Middle frontal gyrus (tissue), 1 donor: ENCODE results near the gene CES2.

Experiments used
- DNase-seq: peaks from one replicate; pipeline ENCODE4 v3.0.0-alpha.2; 2015; ENCODE audit warnings: low spot score; ENCODE audit errors: extremely low spot score

Gene CES2

DNA sequence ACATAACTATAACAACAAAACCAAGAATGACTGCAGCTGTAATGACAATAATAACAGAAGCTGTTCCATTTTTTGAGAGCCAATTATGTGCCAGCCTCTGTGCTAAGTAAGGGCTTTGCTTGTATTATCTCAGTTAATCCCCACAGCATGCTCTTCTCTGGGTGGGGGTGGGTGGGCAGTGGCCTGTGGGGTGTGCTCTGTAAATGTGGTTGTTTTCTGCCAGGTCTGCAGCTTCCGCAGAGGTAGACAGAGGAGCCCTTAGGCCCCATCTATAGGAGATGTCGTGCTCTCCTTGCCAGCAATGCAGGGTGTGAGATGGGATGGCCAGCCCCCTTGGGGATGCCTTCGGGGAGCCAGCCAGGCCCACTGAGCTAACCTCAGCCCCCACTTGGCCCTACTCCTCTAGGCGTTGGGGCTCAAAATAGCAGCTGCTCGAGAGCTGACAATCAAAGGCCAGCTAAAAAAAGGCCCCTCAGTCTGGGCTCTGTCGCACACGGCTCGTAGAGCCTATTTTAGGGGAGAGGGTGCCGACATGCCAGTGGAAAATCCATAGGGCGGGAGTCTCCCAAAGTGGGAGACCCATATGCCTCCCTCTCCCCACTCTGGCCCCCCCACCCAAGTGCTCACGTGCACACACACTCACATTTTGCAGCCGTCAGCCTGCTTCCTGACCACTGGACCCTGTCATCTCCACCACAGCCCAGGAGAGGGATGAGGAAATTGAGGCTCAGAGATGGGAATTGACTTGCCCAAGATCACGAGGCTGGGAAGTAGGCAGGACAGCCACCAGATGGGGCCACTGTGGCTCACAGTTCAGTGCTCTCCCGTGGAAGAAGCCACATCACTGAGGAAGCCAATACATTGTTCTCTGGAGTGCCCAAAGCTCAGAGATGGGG lies 32.4 kb upstream of the CES2 start:
- no peak for DNase-seq

DNA sequence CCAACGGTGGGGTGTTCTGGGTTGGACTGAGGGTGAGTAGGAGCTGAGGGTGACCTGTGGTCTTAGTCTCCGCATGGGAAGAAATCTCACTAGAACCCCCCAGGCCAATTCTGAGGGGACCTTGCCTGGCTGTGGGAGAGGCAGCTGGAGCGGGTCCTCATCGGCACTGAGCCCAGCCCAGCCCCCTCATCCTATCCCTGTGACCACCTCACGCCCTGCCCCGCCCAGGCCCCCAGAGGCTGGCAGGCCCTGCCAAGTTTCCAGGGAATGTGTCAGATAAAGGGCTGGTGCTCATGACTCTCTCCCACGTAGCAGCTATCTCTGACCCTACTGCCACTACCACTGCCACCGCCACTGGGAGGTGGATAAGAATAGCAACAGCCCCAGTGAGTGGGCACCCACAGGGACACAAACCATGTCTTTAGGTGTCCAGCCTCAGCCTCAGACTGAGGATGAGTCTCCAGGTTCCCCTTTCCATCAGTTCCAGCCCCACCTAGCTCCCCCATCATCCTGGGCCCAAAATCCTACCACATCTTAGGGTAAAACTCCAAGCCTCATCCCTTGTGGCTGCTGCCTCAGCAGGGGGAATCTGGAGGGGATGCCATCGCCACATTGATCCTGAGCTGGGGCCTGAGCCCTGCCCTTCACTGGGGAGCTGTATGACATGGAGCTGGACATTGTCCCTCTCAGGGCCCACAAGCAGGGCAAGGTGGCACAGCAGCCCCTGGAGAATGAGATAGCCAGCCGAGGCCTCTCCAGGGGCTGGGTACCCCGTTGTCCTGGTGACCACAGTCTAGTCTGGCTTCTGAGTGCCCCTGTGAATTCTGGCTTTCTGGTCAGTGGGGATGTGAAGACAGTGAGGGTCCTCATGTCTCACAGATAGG lies 31.5 kb upstream of the CES2 start:
- DNase-seq, result no peak

DNA sequence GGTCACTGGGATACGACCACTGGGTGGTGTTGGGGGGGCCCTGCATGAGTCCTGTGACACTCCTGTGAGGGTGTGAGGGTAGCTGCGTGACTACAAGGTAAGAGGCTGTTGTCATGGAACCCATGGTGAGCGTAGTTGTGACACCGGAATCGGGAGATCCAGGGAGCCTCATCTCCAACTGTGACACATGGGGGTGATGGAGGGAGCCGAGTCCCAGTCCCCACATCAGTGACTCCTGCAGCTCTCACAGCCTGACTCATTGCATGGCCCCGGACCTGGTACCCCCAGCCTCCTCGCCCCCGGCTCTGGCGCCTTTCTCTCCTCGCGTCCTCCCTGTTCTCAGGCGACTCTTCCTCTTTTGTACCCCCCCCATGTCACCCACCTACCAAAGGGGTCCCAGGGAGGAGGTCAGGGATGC lies 30.9 kb upstream of the CES2 start:
- DNase-seq, result no peak

DNA sequence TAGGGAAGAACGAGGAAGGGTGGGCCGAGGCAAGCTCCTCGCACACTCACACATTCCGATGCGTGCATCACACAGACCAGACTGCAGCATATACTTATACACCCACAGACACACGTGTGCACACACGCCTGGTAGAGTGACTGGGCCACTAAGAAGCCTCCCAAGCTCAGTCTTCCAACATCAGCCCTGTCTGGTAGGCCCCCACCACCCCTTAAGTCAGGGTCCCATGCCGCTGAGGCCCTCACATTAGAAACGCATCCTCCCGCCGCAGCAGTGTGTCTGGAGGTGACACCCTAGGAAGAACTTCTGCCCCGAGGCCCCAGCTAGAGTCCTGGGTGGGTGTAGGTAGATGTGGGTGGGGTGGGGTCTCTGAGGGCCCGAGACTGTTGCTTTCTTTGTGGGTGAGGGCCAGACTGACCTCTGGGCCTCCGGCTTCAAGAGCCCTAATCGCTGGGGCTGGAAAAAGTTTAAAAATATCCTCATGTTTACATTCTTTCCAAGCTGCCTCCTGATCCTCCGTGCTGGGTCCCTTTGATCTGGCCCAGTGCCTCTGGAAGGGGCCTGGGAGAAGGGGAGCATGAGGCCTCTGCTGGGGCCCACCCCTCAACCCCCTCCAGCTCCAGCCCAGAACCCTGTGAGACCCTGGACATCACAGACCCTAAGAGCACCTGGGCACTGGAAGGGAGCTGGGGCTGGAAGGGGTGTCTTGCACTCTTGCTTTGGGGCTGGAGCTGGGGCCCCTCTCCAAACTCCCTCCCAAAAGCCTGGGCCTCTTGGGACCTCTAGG lies 30.3 kb upstream of the CES2 start:
- DNase-seq, result no peak

DNA sequence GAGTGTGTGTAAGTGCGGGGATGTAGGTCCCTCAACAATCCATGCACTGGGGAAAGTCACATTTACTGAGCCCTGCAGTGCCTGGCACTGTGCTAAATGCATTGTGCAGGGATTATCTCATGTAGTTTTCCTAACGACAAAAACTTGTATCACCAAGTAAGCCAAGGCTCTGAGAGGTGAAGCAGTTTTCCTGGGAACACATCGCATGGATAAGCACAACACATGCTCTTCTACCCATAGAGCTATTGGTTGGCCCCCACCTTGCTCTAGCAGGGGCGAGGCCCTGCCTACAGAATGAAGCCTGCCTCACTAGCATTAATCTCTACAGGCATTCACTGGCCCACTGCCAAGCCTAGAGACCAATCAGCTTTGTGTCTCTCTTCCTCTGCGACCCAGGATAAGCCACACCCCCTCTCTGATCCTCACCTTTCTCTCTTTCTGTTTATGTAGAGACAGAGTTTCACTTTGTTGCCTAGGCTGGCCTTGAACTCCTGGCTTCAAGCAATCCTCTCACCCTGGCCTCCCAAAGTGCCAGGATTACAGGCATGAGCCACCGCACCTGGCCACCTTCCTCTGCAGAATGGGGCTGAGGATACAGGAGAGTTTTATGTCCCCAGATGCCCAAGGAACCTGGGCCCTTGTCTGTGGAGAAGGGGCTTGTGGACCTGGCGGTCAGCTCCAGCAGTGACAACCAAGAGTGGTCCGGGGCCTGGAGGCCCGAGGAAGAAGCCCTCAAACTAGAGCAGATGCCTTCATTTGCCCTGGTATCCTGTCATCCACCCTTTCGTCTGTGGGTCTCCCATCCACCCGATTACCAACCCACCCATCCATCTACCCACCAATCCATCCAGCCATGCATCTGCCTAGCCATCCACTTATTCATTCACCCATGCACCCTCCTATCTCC lies 29.4 kb upstream of the CES2 start:
- no peak for DNase-seq

DNA sequence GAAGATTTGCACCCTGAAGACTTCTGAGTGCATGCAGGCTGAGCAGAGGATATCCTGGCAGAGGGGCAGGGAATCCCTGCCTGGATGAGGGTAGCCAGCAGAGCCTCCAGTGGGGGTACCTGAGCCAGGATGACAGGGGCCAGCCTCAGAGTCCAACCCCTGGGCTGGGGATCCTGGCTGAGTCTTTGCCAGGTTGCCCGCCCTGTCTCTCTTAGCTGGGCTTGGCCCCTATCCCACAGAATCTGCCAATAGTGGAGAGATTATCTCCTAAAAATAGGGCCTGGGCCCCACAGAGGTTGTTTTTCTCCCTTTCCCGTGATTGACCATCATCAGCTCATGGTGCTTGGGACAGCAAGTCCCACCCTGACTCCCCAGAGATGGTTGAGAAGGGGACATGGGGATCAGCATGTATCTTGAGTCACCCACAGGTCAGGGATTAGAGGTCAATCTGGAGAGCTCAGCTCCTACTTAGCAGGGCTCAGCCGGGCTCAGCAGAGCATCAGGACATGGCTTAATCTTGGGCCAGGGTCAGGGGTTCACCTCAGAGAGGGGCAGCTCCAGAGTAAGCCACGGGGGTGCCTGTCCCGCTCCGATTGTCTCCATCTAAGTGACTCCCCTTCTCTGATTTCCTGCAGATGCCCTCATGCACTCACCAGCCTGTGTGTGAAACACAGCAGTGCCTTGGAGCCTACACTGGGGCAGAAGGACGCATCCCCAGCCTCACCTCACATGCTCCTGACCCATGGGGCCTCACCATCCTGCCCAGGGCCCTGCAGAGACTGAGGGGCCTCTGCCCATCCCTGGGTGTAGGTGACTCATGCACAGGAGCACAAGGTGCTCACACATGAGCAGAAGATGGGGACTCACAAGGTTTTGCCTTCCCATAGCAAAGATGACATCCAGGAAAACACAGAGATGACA lies 28.1 kb upstream of the CES2 start:
- DNase-seq, result no peak

DNA sequence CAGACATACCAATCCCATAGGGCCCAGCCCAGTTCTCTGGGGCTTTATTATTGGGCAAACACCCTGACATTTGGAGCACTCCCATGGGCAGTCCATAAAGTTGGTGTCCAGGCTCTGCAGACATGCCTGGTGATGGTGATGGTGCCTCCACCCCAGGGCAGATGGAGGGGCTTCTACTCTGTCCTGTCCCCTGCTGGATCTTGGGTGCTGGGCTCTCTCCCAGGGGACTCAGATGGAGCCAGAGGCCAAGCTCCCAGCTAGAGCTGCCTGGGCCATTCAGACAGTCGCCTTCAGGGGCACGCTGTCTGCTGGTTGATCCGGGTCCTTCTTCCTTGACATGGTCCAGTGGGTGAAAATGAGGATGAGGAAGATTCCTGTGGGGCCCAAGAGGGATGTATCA lies 27.2 kb upstream of the CES2 start:
- DNase-seq, result no peak

DNA sequence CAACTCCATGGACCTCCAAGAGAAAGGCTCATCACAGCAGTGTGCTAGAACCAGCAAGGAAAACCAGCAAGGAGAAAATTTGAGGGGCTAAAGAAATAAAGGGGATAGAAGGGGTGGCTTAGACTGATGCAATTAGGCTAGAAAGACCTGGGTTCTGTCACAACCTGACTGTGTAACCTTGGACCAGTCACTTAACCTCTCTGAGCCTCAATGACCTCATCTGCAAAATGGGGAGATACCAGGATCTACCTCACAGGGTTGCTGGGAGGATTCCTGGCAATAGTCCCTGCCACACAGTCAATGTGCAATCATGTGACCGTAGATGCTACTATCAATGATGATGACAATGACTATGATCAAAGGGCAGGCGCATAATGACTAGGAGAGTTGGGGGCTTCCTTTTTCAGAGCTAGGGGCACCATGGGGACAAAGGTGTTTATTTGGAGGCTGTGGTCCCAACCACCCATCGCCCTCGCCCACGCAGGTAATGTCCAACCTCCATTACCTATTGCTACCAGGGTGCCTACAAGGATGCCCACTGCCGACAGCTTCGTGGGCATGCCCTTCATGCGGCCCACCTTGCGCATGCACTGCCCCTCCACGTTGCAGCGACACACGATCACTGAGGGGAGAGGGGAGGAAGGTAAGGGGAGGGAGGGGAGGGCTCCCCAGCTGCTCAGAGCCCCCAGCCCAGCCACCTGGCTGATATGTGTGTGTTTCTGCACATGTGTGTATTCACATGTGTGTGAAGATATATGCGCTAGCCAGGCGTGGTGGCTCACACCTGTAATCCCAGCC lies 26.4 kb upstream of the CES2 start:
- no peak for DNase-seq

DNA sequence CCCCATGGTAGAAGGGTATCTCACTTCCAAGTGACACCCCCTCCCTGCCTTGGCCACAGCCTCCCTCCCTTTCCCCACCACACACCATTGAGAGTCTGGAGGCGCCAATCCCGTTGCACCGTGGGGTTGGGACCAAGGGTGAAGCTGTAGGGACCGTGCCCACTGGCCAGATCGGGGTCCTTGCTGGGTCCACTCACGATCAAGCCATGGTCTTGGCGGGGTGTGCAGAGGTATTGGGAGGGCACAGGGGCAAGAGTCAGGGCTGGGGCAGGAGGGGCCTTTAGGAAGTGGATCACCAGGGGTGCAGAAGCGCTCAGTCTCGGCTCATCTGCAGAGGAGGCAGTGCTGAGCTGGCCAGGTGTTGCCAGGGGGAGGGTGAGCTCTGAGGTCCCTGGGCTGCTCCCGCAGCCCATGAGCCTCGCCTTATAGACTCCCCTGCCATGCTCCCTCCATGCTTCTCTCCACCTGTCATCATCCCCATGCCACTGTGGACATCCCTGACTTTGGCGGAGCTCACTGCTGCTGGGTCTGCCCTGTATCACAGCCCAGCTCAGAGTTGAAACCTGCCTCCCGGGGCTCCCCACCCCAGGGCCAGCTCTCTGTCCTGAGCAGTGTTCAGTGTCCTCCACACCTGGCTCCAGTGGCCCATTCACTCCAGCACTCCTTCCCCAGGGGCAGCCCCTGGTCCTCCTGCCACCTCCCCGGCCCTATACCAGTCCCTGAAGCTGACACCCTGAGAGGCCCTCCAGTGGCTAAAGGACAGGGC lies 25.0 kb upstream of the CES2 start:
- no peak for DNase-seq

DNA sequence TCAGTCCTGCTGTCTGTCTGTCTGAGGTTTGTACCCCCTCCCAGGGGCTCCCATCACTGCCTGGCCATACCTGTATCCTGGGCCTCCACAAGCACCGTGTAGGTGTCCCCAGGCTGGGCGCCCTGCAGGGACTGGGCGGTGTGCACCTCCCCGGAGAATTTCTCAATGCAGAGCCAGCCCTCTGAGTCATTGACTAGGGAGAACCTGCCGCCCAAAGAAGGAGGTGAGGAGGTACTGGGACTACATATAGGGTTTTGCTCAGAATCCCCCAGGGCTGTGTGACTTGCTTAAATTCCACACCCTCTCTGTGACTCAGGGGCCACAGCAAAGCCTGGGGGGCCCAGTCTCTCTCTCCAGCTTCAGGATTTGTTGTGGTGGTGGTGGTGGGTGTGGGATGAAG lies 24.2 kb upstream of the CES2 start:
- no peak for DNase-seq

DNA sequence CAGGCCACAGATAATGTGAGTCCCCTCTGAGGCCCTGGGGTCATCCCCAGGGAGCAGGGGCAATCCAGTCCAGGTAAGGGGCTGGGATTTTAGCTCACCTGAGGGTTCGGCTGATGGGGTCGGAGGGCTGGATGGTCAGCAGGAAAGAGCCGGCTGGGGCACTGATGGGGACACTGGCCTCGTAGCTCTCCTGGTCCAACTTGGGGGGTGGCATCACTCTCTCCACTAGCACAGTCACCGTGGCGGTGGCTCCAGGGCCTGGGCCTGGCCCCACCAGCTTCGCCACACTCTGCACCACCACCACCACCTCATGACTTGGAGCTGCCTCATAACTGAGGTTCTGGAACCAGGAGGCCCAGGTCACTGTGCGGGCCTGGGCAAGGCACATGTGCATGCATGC lies 23.5 kb upstream of the CES2 start:
- no peak for DNase-seq

DNA sequence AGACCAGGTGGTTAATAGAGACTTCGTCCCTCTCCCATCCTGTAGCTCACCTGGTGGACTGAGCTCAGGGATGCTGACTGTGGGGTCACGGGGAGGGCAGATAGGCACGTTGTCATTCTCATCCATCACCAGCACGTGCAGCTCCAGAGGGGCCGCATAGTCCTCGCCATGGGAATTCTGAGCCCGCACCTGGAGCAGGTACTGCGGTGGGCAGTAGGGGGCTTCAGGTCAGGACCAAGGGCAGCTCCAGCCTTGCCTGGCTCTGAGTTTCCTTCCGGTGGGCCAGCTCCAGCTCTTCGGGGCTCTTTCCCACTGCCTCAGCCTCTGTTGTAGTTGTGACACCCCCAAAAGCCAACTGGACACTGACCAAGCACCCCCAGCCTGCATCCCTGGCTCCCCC lies 22.2 kb upstream of the CES2 start:
- no peak for DNase-seq

DNA sequence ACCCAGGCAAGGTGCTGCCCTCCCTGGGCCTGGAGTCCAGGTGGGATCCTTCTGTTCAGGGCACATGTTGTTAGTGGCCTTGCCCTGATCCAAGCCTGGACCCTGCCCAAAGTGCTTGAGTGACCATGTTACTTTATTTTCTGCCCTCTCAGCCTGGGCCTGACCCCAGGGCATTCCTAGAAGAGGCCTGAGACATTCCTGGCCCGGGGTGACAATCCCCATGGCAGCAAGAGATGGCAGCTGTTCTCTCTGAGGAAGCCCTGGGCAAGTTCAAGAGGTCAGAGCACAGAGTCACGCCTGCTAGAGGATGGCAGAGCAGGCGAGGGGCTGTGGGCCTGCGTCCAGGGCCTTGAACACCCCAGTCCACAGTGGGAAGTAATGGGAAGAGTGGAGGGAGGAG lies 21.6 kb upstream of the CES2 start:
- no peak for DNase-seq

DNA sequence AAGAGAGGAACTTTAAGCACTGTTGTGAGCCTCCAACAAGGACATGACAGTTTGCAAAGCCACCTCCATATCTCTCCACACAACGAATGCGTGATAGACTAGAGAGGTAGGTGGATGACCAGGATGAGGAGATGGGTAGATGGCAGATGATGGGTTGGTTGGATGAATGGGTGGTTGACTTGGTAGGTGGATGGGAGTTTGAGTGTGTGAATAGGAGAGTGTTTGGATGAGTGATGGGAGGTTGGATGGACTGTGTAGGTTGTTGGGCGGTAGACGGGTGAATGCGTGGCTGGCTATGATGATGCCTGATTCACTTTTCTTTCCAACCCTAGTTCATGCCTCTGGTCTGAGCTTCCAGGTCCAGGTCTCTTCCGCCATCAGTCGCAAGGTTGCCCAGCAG lies 20.8 kb upstream of the CES2 start:
- no peak for DNase-seq

DNA sequence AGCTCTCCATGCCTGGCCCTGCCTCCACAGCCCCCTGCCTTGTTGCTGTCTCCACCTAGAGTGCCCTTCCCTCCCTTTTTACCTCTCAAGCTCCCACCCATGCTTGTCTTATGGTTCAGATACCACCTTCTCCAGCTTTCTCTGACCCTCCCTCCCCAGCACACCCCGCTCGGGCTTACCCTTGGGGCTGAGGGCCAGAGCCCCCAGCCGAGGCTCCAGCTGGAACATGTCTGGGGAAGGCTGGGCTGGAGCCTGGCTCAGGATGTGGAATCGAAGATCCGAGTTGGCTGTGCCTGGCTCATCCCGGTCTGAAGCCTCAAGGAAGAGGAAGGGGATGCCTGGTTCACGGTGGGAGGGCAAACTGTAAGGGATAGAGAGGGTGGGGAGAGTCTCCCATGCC lies 20.3 kb upstream of the CES2 start:
- no peak for DNase-seq

DNA sequence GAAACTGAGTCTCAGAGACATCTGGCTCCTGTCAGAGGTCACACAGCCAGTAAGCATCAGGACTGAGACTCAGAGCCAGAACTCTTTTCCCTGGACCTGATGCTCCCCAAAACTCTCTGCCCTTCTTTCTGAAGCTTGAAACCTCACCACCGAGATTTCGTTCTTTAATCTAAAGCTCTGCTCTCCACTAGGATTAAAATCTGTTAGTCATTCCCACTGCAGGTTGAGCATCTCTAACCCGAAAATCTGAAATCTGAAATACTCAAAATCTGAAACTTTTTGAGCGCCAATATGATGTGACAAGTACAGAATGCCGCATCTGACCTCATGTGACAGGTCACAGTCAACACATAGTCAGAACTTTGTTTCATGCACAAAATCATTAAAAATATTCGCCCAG lies 18.8 kb upstream of the CES2 start:
- no peak for DNase-seq

DNA sequence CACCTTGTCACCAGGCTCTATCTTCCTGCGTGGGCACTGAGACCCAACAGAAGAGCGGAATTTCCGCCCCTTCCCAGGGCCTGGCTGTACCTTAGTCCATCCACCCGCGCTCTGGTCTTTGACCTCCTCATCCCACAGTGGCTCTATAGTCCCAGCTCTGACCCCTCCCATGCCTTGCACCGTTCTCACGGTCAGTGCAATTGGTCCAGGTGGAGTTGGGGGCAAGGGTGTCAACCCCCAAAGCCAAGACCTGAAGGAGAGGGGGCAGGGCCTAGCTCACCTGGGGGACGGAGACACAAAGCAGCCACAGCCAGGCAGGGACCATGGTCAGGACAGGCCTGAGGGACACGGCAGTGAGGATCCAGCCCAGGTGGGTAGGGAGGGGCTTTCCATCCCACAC lies 17.6 kb upstream of the CES2 start:
- no peak for DNase-seq

DNA sequence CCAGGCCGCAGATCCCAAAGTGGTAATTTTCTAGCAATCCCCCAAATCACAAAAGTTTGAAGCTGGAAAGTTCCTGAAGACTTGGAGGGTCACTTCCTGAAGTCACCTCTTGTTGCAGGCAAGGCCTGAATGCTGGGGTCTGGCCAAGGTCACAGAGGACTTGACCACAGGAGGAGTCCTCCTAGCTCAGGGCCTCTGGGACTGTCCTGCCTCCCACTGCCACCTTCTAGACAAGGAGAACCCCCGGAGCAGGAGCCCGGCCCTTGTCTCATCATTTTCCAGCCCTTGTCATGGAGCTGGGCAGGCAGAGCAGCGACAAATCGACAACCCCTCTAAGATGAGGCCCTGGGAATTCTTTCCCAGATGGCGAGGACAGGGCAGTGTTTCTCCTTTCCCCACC lies 17.0 kb upstream of the CES2 start:
- no peak for DNase-seq
